HEK293T (cell line): ENCODE results near the gene RBFOX2.

ENCODE experiments used
- CTCF ChIA-PET: fragments of 350-600 bp; formaldehyde crosslinking; extraction: SDS; loops from one replicate; lab custom pipeline; 2021; ENCODE audit warnings: antibody characterized with exemption, inconsistent platforms; lab: Yijun Ruan, JAX
- POLR2A ChIA-PET: fragments of 350-600 bp; formaldehyde crosslinking; extraction: SDS; loops from one replicate; lab custom pipeline; 2020; ENCODE audit warnings: antibody characterized with exemption, inconsistent platforms; lab: Yijun Ruan, JAX
- DNase-seq: peaks from one replicate; pipeline ENCODE4 v3.0.0; 2012; ENCODE audit warnings: mixed read lengths; ENCODE audit errors: extremely low spot score
- ARNT ChIP-seq: fragments of 450-650 bp; IDR thresholded peaks from 2 replicates; pipeline ENCODE4 v1.6.1; 2017; ENCODE audit warnings: mild to moderate bottlenecking
- BHLHE40 ChIP-seq: fragments of 450-650 bp; IDR thresholded peaks from 2 replicates; pipeline ENCODE4 v1.6.1; 2016; ENCODE audit warnings: mild to moderate bottlenecking, moderate library complexity, borderline replicate concordance
- CTBP1 ChIP-seq: fragments of 450-650 bp; IDR thresholded peaks from 2 replicates; pipeline ENCODE4 v1.6.1; 2016; ENCODE audit warnings: borderline replicate concordance
- ELF4 ChIP-seq: fragments of 450-650 bp; IDR thresholded peaks from 2 replicates; pipeline ENCODE4 v1.6.1; 2017; ENCODE audit warnings: antibody characterized with exemption
- FOXA1 ChIP-seq: fragments of 450-650 bp; IDR thresholded peaks from 2 replicates; pipeline ENCODE4 v1.6.1; 2016; ENCODE audit warnings: mild to moderate bottlenecking
- FOXK2 ChIP-seq: fragments of 450-650 bp; IDR thresholded peaks from 2 replicates; pipeline ENCODE4 v1.6.1; 2016; ENCODE audit warnings: mild to moderate bottlenecking
- FOXM1 ChIP-seq: fragments of 450-650 bp; IDR thresholded peaks from 2 replicates; pipeline ENCODE4 v1.6.1; 2017; ENCODE audit warnings: mild to moderate bottlenecking, borderline replicate concordance
- HDGF ChIP-seq: fragments of 450-650 bp; IDR thresholded peaks from 2 replicates; pipeline ENCODE4 v1.6.1; 2017; ENCODE audit warnings: antibody characterized with exemption, borderline replicate concordance
- L3MBTL2 ChIP-seq: fragments of 450-650 bp; conservative IDR thresholded peaks from 2 replicates; pipeline ENCODE4 v1.6.1; 2016; ENCODE audit warnings: mild to moderate bottlenecking
- LEF1 ChIP-seq: fragments of 450-650 bp; IDR thresholded peaks from 2 replicates; pipeline ENCODE4 v1.6.1; 2017; ENCODE audit warnings: mild to moderate bottlenecking, borderline replicate concordance
- NFRKB ChIP-seq: fragments of 450-650 bp; IDR thresholded peaks from 2 replicates; pipeline ENCODE4 v1.6.1; 2016; ENCODE audit warnings: mild to moderate bottlenecking, moderate library complexity
- PKNOX1 ChIP-seq: fragments of 450-650 bp; IDR thresholded peaks from 2 replicates; pipeline ENCODE4 v1.6.1; 2016
- SP1 ChIP-seq: fragments of 450-650 bp; IDR thresholded peaks from 2 replicates; pipeline ENCODE4 v1.6.1; 2017
- SUZ12 ChIP-seq: fragments of 450-650 bp; IDR thresholded peaks from 2 replicates; pipeline ENCODE4 v1.6.1; 2016; ENCODE audit warnings: mild to moderate bottlenecking
- TARDBP ChIP-seq: fragments of 450-650 bp; IDR thresholded peaks from 2 replicates; pipeline ENCODE4 v1.6.1; 2016
- ZNF384 ChIP-seq: fragments of 450-650 bp; IDR thresholded peaks from 2 replicates; pipeline ENCODE4 v1.6.1; 2016

RBFOX2 gene

GRCh38 chr22:35727436-35727835, 301.2 kb downstream of the RBFOX2 start:
- TF ChIP-seq ARNT (no peak), FOXM1 (no peak), HDGF (no peak), NFRKB (no peak), CTBP1 (no peak)
- no peak for DNase-seq
- POLR2A ChIA-PET = no interaction called here
- CTCF ChIA-PET = no interaction called here

- DNase-seq = no peak
- CTCF ChIA-PET = no interaction called here
- TF ChIP-seq FOXM1 = no peak
- POLR2A ChIA-PET = no interaction called here
Measured at GRCh38 chr22:35726933-35727332, 301.7 kb downstream of the RBFOX2 start.

- CTCF ChIA-PET = no interaction called here
- POLR2A ChIA-PET = no interaction called here
- no peak for TF ChIP-seq SP1
- no peak for TF ChIP-seq CTBP1
- no peak for TF ChIP-seq SUZ12
- no peak for TF ChIP-seq ELF4
- TF ChIP-seq TARDBP = no peak
- DNase-seq = no peak
Measured at GRCh38 chr22:35726398-35726797, 302.2 kb downstream of the RBFOX2 start.

- DNase-seq = no peak
- POLR2A ChIA-PET = no interaction called here
- TF ChIP-seq ZNF384 (no peak), NFRKB (no peak), HDGF (no peak), FOXK2 (no peak), L3MBTL2 (no peak), FOXM1 (no peak), SP1 (no peak), FOXA1 (no peak), BHLHE40 (no peak), LEF1 (no peak), ELF4 (no peak), PKNOX1 (no peak), TARDBP (no peak), CTBP1 (no peak), ARNT (no peak), SUZ12 (no peak)
- CTCF ChIA-PET = interaction anchor here (0.6 kb wide), 1 partner anchor 70 kb away, joined by 3 read pairs; no protein-coding TSS in a partner anchor
Measured at GRCh38 chr22:35725521-35725920, 303.1 kb downstream of the RBFOX2 start.

GRCh38 chr22:35721960-35722359, 306.7 kb downstream of the RBFOX2 start:
- DNase-seq = no peak
- CTCF ChIA-PET = no interaction called here
- POLR2A ChIA-PET = no interaction called here
- TF ChIP-seq LEF1 (no peak), ELF4 (no peak), TARDBP (no peak), L3MBTL2 (no peak), FOXA1 (no peak), ARNT (no peak), SUZ12 (no peak), NFRKB (no peak), FOXK2 (no peak), ZNF384 (no peak), SP1 (no peak), BHLHE40 (no peak), CTBP1 (no peak), PKNOX1 (no peak), FOXM1 (no peak), HDGF (no peak)

- no peak for DNase-seq
- ChIA-PET POLR2A (no interaction called here), CTCF (no interaction called here)
- no peak for TF ChIP-seq CTBP1
- no peak for TF ChIP-seq ELF4
- no peak for TF ChIP-seq PKNOX1
- no peak for TF ChIP-seq HDGF
- TF ChIP-seq FOXM1 = no peak
- TF ChIP-seq ZNF384 = no peak
Measured at GRCh38 chr22:35719212-35719875, 309.3 kb downstream of the RBFOX2 start.

- TF ChIP-seq NFRKB (no peak), BHLHE40 (no peak), FOXK2 (no peak), SUZ12 (no peak), HDGF (no peak), ELF4 (no peak)
- ChIA-PET CTCF (no interaction called here), POLR2A (no interaction called here)
- DNase-seq = no peak
Measured at GRCh38 chr22:35717572-35717971, 311.1 kb downstream of the RBFOX2 start, which contains the start of gene APOL5. APOL5 (plus strand) TSS chr22:35717872; CDS start chr22:35717872, 0 bp downstream.
